NCI-H2227 (cell line): ENCODE results near the gene KCNH1.

Experiments
- DNase-seq: peaks from one replicate; lab custom pipeline; 2025; ENCODE audit not compliant: unreplicated experiment; lab: John Stamatoyannopoulos, UW

Gene KCNH1

DNA sequence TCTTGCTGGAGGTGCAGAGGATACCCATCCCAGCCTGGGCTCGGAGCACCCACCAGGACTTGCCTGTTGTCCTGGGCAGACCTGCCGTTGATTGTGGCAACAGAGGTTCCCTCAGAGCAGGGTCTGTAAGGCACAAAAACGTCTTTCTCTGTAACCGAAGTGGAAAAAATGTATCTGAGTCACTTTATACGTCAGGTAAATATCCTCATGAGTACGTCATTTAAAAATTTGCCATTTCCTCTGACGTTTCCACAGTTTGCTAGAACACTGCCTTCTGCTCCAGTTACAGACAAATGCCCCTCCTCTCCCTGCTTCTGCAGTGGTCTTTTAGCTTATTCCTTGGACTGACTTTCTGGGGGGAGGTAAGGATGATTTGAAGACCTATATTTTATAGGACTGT is 478.4 kb downstream of the KCNH1 start:
- no peak for DNase-seq

DNA sequence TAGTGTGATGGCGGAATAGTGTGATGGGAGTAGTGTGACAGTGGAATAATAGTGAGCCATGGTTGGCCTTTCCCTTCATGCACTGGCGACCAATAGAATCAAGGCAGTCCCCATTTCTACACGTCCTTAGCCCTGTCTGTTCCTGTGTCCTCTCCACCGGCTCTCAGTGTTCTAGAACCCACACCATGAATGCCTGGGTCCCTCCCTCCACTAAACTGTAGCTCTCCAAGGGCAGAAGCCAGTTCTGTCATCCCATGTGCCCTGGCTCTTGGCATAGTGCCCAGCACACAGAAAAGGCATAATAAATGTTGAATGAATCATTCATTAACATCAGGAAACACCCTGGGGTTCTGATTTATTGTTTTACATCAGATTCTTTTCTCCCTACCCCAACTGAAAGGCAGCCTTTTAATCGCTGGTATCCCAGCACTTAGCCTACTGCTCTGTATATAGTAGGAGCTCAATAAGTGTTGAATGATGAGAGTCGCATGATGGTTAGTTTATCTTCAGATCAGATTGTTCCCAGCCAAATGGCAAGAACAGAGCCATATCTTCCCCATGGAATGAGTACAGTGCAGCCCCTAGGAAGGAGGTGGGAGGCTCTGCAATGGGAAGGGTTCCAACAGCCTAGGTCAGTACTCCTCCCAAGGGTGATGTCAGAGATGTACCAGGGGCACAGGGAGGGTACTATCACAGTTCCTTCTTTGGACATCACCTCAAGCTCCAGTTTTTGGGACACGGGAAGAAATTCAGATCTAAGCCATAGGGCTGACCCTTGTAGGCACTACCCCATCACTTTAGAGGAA is 479.6 kb downstream of the KCNH1 start:
- no peak for DNase-seq

DNA sequence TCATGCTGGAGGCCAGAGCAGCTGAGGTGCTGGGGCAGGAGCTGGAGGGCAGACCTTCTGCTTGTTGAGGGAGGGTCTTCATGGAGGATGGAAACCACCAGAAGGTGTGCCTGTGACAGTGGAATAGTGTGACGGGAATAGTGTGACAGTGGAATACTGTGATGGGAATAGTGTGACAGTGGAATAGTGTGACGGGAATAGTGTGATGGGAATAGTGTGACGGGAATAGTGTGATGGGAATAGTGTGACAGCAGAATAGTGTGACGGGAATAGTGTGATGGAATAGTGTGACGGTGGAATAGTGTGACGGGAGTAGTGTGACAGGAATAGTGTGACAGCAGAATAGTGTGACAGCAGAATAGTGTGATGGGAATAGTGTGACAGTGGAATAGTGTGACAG is 480.2 kb downstream of the KCNH1 start:
- DNase-seq = peak; percentile 32

DNA sequence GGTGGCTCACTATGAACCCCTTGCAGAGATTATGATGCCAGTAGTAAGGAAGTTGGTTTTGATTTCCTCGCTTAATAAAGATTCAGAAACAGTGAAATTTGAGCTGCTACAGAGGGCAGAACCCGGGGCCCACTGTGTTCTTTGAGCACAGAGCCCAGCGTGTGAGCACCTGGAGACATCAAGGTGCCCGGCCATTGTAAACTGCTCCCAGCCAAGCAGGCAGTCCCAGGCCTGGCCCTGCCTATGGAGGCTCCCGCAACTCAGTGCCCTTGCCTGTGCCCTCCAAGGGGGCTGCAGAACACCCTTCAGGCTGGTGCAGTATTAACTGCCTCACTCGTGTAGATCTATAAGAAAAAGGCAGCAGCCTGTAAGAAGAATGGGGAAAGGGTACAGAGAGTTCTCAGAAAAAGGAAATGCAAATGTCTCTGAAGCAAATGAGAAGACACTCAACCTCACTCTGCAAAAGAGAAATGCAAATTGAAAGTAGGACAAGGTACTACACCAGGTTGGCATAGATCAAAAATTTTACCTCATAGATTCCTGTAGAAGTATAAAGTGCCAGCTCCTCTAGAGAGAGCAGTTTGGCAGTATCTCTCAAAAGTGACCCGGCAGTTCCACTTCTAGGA is 481.5 kb downstream of the KCNH1 start:
- DNase-seq = no peak

DNA sequence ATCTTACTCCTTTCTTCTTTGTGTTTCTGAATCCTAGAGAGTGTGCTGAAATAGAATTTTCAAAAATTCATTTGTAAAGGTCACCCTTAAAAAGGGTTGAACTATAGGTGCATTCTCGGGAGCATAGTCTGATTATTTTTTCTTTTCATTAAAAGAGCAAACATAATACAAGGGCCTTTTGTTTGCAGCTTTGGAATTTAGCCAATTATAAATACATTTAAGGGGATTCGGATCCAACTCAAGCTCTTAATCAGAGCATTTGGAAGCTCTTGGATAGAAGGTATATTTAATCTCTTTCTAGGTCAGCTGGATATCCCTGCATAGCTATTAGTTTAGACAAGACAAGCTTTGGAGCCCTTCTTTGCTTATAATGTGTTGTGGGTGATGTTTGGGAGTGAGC is 483.5 kb downstream of the KCNH1 start:
- no peak for DNase-seq

DNA sequence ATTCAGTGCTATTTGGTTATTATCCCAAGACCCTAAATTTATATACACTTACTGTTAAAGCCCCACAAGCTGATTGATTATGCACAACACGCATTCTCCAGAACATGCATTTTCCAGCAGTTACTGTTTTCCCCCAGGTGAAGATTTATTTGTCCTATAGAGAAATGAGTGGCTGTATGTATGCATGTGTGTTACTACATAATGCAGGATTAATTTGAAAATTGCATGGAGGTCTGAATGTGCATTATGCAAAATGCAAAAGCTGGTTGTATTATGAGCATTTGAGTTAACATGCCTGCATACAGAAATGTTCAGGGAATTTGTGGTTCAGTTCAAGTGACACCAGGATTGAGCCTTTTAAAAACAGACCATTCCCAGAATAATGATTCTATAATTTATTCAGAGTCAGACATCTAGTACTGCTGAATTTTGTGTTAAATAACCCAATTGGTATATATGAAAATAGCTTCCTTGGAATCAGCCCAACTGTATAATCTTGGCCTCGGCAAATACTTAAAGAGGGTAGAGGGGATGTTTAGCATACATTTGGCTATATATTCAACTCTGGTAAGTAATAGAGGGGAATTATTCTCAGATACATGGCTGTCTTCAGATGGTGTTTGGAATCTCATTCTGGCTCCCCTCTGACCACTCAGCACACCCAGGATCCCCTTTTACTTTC is 485.2 kb downstream of the KCNH1 start:
- no peak for DNase-seq

DNA sequence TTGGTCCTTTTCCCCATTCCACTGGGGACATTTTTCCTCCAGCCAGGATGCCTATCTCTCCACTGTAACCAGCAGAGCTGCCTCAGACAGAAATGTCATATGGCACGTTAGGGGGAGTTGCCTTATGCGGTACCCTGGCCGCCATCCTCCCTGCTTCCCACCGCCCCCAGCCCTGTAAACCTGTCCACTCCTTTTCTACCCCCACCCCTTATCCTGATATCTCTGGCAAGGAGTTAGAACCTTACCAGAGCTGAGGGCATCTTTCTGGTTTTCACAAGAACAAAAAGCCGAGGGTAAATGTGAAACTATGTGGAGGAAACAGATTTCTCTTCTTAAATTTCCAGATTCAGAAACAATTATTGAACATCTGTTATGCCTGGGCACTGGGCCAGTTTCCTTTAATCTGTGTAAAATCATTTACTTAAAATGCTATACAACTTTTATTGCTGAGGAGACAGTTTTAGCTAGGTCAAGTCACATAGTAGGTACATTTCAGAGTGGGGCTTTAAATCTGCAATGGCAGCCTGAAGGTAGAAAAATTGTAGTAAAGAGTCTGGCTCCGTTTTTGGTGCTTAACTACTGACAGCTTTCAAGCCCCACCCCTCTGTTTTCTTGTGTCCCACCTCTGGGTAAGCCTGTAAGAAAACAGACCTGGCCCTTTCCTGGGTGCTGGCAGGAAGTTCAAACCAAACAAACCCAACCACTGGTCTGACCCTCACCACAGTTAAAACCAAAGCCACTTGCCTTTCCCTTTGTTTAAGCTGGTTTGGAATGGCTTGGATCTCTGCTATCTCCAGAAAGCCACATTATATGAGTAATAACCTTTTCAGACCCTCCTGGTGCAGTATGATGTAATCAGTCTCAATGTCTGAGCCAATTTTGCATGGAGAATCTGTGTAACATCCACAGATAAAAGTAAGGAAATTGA is 486.3 kb downstream of the KCNH1 start:
- DNase-seq = no peak

DNA sequence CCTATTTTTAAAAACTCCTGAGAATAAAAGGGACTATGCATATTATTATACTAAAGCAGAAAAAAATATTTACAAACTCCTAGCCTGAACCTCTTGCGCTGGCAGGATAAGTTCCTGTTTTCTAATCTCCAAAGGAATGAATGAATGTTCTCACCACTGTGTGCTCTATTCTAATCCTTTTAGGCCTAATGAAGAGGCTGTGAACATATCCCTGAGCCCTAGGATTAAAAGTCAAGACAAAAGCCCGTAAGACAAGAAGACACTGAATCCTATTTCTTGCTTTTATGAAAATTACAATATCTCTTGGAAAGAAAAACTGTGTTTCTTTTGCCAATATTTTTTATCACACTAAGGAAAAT is 487.7 kb downstream of the KCNH1 start:
- no peak for DNase-seq

DNA sequence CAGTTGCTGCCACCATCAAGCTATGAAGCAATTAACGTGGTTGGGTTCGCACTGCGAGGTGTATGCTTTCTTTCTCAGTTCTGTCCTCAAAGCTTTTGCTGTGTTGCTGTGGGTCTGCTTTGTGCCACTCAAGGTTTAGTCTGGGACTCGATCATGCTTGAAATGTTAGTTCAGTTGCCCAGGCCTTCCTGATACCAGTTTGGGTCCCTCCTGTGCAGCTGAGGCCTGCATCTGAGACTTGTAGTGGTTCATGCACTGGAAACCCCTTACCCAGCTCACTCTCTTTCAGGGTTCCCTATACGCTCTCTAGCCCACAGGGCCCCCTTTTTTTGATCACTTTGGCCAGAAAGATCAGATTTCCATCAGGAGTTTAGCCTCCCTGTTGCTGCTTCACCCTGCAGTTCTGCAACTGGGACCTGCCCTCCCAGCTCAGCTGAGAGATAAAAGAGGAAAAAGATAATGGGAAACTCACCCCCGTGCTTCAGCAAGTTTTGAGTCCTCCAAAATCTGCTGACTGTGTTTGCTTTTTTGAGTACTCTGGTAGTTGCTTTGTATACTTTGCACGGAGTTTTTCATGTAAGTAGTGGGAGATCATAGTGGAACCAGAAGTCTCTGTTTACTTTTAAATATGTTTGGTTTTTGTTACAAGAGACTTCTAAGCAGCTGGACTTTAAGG is 488.2 kb downstream of the KCNH1 start:
- no peak for DNase-seq

DNA sequence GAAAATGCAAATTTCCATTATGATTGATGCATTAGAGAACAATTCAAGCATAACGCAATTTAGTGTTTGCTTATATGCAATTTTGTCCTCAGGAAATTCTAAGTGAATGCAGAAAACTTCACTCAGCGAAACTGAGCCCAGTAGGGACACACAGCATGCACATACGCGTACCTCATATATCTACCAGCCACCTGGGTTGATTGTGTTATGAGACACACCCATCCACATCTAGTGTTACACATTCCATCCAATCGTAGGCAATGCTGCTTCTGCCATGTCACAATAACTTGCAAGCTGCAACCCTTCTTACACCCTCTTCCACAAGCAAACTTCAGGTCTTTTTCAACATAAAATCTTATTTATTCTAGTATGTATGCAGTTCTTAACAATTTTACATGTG is 492.4 kb downstream of the KCNH1 start:
- no peak for DNase-seq

DNA sequence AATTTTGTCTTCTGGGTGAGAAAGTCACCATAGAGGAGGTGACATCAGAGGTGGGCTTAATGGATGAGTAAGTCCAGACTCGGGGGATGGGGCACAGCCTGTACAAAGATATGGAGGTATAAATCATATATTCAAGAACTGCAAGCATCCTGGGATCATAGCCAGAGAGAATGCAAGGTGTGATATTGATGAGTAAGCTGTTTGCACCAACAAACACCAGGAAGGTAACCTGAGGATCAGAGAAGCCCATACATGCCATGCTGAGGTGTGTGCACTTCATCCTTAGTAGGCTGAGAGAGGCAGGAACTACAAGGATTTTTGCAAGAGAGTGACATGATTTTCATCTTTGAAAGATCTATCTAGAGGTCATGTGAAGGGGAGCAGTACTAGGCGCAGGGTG is 498.8 kb downstream of the KCNH1 start:
- DNase-seq = no peak

DNA sequence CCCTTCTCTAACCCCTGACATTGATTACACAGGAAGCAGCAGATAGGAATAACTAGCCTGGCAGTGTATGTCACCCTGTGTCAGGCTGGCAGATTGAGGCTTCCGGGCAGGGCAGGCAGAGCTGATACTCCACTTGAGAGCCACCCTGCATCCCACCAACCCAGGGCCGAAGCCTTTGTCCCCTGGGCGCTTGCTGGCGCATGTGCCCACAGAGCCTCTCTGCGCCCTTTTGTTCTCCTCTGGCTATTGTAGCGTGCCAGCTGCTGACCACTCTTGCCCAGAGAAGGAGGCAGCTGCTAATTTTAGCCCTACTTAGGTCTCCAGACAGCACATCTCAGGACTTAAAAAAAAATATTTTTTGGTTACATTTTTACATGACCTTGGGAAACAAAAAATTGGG is 500.3 kb downstream of the KCNH1 start:
- no peak for DNase-seq

DNA sequence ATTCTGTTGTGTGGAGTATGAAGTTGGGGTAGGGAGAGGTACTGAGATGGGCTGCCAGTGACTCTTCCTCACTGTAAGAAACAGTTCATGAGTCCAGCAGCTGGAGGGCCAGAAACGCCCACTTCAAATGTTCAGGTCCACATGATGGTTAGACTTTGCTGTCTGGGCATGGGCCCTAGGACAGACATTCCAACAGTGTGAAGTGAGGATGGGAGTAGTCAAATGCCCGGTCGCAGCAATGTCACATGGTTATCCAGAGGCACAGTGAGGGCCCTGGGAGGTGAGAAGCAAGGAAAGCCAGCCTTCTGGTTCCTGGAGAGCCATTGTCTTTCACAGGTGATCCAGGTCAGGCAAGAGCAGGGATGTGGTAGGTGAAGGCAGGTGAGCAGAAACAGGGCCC is 500.8 kb downstream of the KCNH1 start:
- no peak for DNase-seq

DNA sequence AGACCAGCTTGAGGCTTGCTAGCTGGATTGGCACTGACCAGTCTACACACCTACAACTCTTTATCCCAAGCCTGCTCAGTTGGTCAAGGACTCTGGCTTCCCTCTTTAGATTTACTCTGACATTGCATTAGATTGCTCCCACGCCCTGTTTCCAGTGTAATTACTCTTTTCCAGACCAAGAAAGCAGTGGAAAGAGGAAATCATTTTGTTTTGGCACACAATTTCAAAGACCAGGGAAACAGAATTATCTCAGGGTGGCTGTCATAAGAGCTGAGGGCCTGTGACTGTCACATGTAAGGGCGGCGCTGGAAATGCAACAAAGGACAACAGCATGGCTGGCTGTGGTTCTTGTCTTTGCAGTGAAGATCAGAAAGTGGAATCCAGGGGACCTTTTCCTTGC is 502.5 kb downstream of the KCNH1 start:
- DNase-seq = no peak

DNA sequence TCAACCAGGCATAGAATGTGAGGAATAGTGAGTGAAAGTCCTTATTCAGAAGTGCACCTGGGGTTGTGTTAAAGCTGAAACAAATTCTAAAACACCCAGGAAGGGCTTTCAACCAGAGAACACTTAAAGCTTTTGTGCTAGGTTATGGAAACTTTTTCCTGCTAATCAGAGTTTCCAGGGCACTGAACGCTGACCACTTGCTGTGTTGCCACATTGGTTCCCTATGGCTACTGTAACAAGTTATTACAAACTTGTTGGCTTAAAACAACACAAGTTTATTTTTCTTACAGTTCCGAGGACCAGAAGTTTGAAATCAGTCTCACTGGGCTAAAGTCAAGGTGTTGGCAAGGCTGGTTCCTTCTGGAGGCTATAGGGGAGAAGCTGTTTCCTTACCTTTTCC is 504.7 kb downstream of the KCNH1 start:
- no peak for DNase-seq

DNA sequence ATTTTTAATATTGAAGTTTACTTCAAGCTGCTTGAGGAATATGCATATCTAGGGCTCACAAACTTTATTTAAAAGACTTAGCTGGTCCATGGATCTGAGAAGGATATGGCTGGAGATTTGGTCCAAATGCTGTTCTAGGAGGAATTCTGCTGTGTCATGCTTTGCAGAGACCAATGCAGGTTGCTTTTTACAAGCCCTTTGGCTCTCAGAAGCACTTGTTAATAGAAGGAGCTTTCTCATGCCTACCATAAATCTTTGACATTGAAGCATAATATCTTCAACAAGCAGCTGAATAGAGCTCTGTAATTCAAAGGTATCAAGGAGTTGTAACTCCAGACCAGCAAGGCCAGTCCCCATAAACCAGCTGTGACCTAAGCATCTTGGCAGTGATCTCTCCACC is 506.2 kb downstream of the KCNH1 start:
- no peak for DNase-seq
